T-helper 1 cell treated with Interleukin-12 subunit alpha and Interleukin-12 subunit beta and Interleukin-4 antibody, amounts not matched to agents 30 μg/mL and 1 μg/mL, for 36 hours (primary cell): ENCODE data around the gene AMZ1.
"Not testable (repeated sequence)": the region's sequence is repeated elsewhere in the genome, so short reads cannot be mapped to it uniquely, and the experiment has no call there.

Experiments used
- H3K27ac Mint-ChIP-seq: one replicate; pipeline ENCODE4 v1.8.0; 2021; ENCODE audit warnings: mild to moderate bottlenecking, mixed read lengths
- H3K27me3 Mint-ChIP-seq: one replicate; pipeline ENCODE4 v1.8.0; 2021; ENCODE audit warnings: low read depth, mixed read lengths
- H3K36me3 Mint-ChIP-seq: one replicate; pipeline ENCODE4 v1.8.0; 2021; ENCODE audit warnings: low read depth, mixed read lengths
- H3K4me1 Mint-ChIP-seq: one replicate; pipeline ENCODE4 v1.8.0; 2021; ENCODE audit warnings: low read depth, mixed read lengths
- H3K4me3 Mint-ChIP-seq: one replicate; pipeline ENCODE4 v1.8.0; 2021; ENCODE audit warnings: mild to moderate bottlenecking, moderate library complexity, mixed read lengths
- H3K9me3 Mint-ChIP-seq: one replicate; pipeline ENCODE4 v1.8.0; 2021; ENCODE audit warnings: mixed read lengths

Gene AMZ1

GRCh38 chr7:2714636-2715035 is 26.6 kb downstream of the AMZ1 start:
- Mint-ChIP-seq H3K9me3 (no peaks in the 10 kb centered on the region), H3K4me1 (peaks cover 61% of the 10 kb centered on the region), H3K4me3 (peak overlapping the region; percentile 10), H3K27ac (peak overlapping the region; percentile 19), H3K27me3 (no peaks in the 10 kb centered on the region), H3K36me3 (peaks cover 11% of the 10 kb centered on the region)

- Mint-ChIP-seq H3K4me1 (peaks cover 56% of the 10 kb centered on the region), H3K27ac (peak overlapping the region; percentile 47), H3K36me3 (peaks cover 11% of the 10 kb centered on the region), H3K27me3 (no peaks in the 10 kb centered on the region), H3K9me3 (no peaks in the 10 kb centered on the region), H3K4me3 (peak overlapping the region; percentile 43)
These were observed 27.6 kb downstream of the AMZ1 start for GRCh38 chr7:2715341-2716231.

- H3K36me3 Mint-ChIP-seq: peaks cover 13% of the 10 kb centered on the region
- H3K9me3 Mint-ChIP-seq: no peaks in the 10 kb centered on the region
- peak overlapping the region; percentile 75 for H3K27ac Mint-ChIP-seq
- peaks cover 53% of the 10 kb centered on the region for H3K4me1 Mint-ChIP-seq
- peak overlapping the region; percentile 28 for H3K4me3 Mint-ChIP-seq
- no peaks in the 10 kb centered on the region for H3K27me3 Mint-ChIP-seq
These were observed 28.5 kb downstream of the AMZ1 start for GRCh38 chr7:2716488-2716887.

GRCh38 chr7:2716906-2717292 is 28.9 kb downstream of the AMZ1 start:
- Mint-ChIP-seq H3K4me3 (peak overlapping the region; percentile 28), H3K36me3 (peaks cover 13% of the 10 kb centered on the region), H3K27ac (peak overlapping the region; percentile 75), H3K9me3 (no peaks in the 10 kb centered on the region), H3K4me1 (peaks cover 53% of the 10 kb centered on the region), H3K27me3 (no peaks in the 10 kb centered on the region)

- no peaks in the 10 kb centered on the region for H3K9me3 Mint-ChIP-seq
- peaks cover 13% of the 10 kb centered on the region for H3K36me3 Mint-ChIP-seq
- H3K4me1 Mint-ChIP-seq: peaks cover 53% of the 10 kb centered on the region
- H3K27ac Mint-ChIP-seq: peak overlapping the region; percentile 83
- no peaks in the 10 kb centered on the region for H3K27me3 Mint-ChIP-seq
- H3K4me3 Mint-ChIP-seq: peak overlapping the region; percentile 58
These were observed 29.6 kb downstream of the AMZ1 start for GRCh38 chr7:2717293-2718261.

- Mint-ChIP-seq H3K4me3 (peak overlapping the region; percentile 17), H3K27ac (peak overlapping the region; percentile 63), H3K36me3 (peaks cover 13% of the 10 kb centered on the region), H3K4me1 (peaks cover 55% of the 10 kb centered on the region), H3K27me3 (no peaks in the 10 kb centered on the region), H3K9me3 (no peaks in the 10 kb centered on the region)
These were observed 30.4 kb downstream of the AMZ1 start for GRCh38 chr7:2718296-2718965.

GRCh38 chr7:2719007-2719406 is 31.0 kb downstream of the AMZ1 start:
- Mint-ChIP-seq H3K9me3 (no peaks in the 10 kb centered on the region), H3K4me3 (no peak overlapping the region), H3K36me3 (peaks cover 13% of the 10 kb centered on the region), H3K27ac (peak overlapping the region; percentile 63), H3K4me1 (peaks cover 55% of the 10 kb centered on the region), H3K27me3 (no peaks in the 10 kb centered on the region)

- H3K36me3 Mint-ChIP-seq: peaks cover 10% of the 10 kb centered on the region
- H3K27me3 Mint-ChIP-seq: no peaks in the 10 kb centered on the region
- peaks cover 47% of the 10 kb centered on the region for H3K4me1 Mint-ChIP-seq
- no peak overlapping the region for H3K4me3 Mint-ChIP-seq
- no peaks in the 10 kb centered on the region for H3K9me3 Mint-ChIP-seq
- no peak overlapping the region for H3K27ac Mint-ChIP-seq
These were observed 32.0 kb downstream of the AMZ1 start for GRCh38 chr7:2720024-2720423.

- H3K4me1 Mint-ChIP-seq: peaks cover 31% of the 10 kb centered on the region
- no peaks in the 10 kb centered on the region for H3K9me3 Mint-ChIP-seq
- H3K27ac Mint-ChIP-seq: no peak overlapping the region
- no peak overlapping the region for H3K4me3 Mint-ChIP-seq
- H3K36me3 Mint-ChIP-seq: peaks cover 6% of the 10 kb centered on the region
- H3K27me3 Mint-ChIP-seq: no peaks in the 10 kb centered on the region
These were observed 33.8 kb downstream of the AMZ1 start for GRCh38 chr7:2721842-2722241.

GRCh38 chr7:2722591-2722990 is 34.6 kb downstream of the AMZ1 start:
- Mint-ChIP-seq H3K9me3 (no peaks in the 10 kb centered on the region), H3K4me3 (no peak overlapping the region), H3K4me1 (peaks cover 24% of the 10 kb centered on the region), H3K27me3 (no peaks in the 10 kb centered on the region), H3K36me3 (peaks cover 4% of the 10 kb centered on the region), H3K27ac (no peak overlapping the region)

GRCh38 chr7:2723138-2723850 is 35.3 kb downstream of the AMZ1 start:
- Mint-ChIP-seq H3K4me3 (no peak overlapping the region), H3K9me3 (no peaks in the 10 kb centered on the region), H3K27ac (no peak overlapping the region), H3K36me3 (peaks cover 3% of the 10 kb centered on the region), H3K4me1 (peaks cover 19% of the 10 kb centered on the region), H3K27me3 (no peaks in the 10 kb centered on the region)

GRCh38 chr7:2724036-2724435 is 36.0 kb downstream of the AMZ1 start:
- peaks cover 12% of the 10 kb centered on the region for H3K4me1 Mint-ChIP-seq
- not testable (repeated sequence) for H3K27me3 Mint-ChIP-seq, H3K27ac Mint-ChIP-seq, H3K36me3 Mint-ChIP-seq, H3K4me3 Mint-ChIP-seq, H3K9me3 Mint-ChIP-seq

- Mint-ChIP-seq H3K4me3 (no peak overlapping the region), H3K4me1 (peaks cover 12% of the 10 kb centered on the region), H3K27ac (no peak overlapping the region)
These were observed 36.6 kb downstream of the AMZ1 start for GRCh38 chr7:2724453-2725177.

More at GRCh38 chr7:2724453-2725177, 36.6 kb downstream of the AMZ1 start:
- H3K9me3 Mint-ChIP-seq: no peaks in the 10 kb centered on the region
- peaks cover 3% of the 10 kb centered on the region for H3K36me3 Mint-ChIP-seq
- H3K27me3 Mint-ChIP-seq: no peaks in the 10 kb centered on the region
